Choroid plexus epithelial cell (primary cell): Measurements from ENCODE around the gene ENPEP.
"Not testable (repeated sequence)": the region's sequence is repeated elsewhere in the genome, so short reads cannot be mapped to it uniquely, and the experiment has no call there.

Source experiments
- DNase-seq: peaks from one replicate; pipeline ENCODE4 v3.0.0-alpha.2; 2010; ENCODE audit warnings: low read depth
- H3K4me3 ChIP-seq: 2 replicates; pipeline ENCODE4 v1.5.1; 2011; ENCODE audit warnings: low read depth, mild to moderate bottlenecking, control low read depth, low read length, moderate library complexity
- CTCF ChIP-seq: conservative IDR thresholded peaks from 2 replicates; pipeline ENCODE4 v1.5.1; 2011; ENCODE audit warnings: low read depth, mild to moderate bottlenecking, control low read depth, inconsistent platforms, low read length, moderate library complexity

ENPEP gene

GRCh38 chr4:110454441-110454840, 21.5 kb upstream of the ENPEP start:
- H3K4me3 ChIP-seq: no peak overlapping the region
- DNase-seq: no peak
- no peak for TF ChIP-seq CTCF

- no peak overlapping the region for H3K4me3 ChIP-seq
- no peak for DNase-seq
- no peak for TF ChIP-seq CTCF
Measured at GRCh38 chr4:110458494-110459266, 17.3 kb upstream of the ENPEP start.

DNA sequence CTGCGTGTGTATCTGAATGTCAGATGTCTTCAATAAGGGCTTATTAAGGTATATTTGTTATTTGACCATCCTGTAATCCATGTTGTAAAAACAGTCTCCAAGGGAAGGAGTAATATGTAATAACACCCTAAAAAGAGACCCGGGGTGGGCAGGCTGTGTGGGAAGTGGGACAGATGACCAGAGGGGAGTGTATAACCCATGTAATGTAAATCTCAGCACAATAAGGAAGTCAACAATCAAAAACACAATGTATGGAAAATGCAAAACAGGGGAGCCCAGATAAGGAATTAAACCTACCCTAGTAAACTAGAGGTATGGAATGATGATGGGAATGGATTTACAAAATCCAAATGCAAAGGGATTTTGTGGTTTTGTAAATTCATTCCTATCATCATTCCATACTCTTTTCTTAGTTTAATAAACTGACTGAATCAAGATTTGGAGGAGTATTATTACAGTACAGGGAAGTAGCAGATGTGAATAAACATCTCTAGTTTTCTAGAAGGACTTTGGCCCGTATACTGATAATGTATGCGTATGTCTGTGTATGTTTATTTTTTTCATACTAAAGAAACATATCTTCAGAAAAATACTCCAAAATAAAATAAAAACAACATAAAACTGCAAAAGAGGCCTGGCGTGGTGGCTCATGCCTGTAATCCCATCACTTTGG, 15.7 kb upstream of the ENPEP start:
- TF ChIP-seq CTCF: no peak
- no peak overlapping the region for H3K4me3 ChIP-seq
- DNase-seq: no peak

- DNase-seq: no peak
- H3K4me3 ChIP-seq: no peak overlapping the region
- TF ChIP-seq CTCF: no peak
Measured at GRCh38 chr4:110467400-110467799, 8.6 kb upstream of the ENPEP start.

DNA sequence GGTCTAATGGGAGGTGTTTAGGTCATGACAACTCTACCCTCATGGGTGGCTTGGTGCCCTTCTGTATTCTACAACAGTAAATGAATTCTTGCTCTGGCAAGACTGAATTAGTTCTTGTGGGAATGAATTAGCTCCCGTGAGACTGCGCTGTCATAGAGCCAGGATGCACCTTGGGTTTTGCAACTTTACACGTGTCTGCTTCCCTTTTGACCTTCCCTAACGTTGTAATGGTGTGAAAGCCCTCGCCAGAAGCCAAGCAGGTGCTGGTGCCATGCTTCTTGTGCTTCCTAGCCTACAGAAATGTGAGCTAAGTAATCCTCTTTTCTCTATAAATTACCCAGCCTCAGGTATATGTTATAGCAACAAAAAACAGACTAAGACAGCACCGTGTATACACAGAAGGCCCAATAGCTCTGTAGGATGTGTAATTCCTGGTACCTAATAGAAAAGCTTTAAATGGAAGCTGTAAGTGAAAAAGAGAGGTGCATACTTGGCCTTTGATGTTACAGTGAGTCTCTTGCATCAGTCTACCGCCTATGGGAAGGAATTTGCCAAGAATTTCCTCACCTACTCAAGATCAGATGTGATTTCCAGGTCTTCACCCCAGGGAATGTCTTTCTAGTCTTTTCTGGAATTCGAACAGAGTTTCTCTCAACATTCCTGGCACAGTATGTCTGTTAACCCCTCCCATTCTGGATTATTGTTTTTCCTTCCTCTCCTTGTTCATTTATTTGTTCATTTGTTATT, 3.2 kb upstream of the ENPEP start:
- H3K4me3 ChIP-seq: no peak overlapping the region
- peak; percentile 57 for DNase-seq
- TF ChIP-seq CTCF: peak; percentile 27

- TF ChIP-seq CTCF: no peak
- no peak for DNase-seq
- no peak overlapping the region for H3K4me3 ChIP-seq
Measured at GRCh38 chr4:110474481-110474880, 1.5 kb upstream of the ENPEP start.

- DNase-seq, H3K4me3 ChIP-seq: not testable (repeated sequence)
Measured at GRCh38 chr4:110475080-110475479, 875 bp upstream of the ENPEP start.
